Measurements from ENCODE around the gene C6. TPM values are rescaled to one million over a fixed set of nuclear protein-coding genes. Genes with fewer than 3 reads are reported as not detected.

C6 gene
- under 0.01 TPM in 1 of 2 replicates, not detected in the other for total RNA-seq

GRCh38 chr5:41213340-41213739, at the start of gene C6:
Gene C6 (minus strand): TSS chr5:41213532. CDS start chr5:41203230, 10,302 bp downstream.

Other genes starting within 250 kb of the C6 start
- not detected in 2 replicates for gene MROH2B, start 142.2 kb downstream of the C6 start, total RNA-seq